HPDE6-E6E7 (cell line): ENCODE measurements around the gene FIZ1.
"Not testable (repeated sequence)": the region's sequence is repeated elsewhere in the genome, so short reads cannot be mapped to it uniquely, and the experiment has no call there.

Experiments
- DNase-seq: peaks from one replicate; pipeline ENCODE4 v3.0.0; 2011; ENCODE audit warnings: missing footprints; ENCODE audit errors: extremely low spot score

The FIZ1 gene

DNA sequence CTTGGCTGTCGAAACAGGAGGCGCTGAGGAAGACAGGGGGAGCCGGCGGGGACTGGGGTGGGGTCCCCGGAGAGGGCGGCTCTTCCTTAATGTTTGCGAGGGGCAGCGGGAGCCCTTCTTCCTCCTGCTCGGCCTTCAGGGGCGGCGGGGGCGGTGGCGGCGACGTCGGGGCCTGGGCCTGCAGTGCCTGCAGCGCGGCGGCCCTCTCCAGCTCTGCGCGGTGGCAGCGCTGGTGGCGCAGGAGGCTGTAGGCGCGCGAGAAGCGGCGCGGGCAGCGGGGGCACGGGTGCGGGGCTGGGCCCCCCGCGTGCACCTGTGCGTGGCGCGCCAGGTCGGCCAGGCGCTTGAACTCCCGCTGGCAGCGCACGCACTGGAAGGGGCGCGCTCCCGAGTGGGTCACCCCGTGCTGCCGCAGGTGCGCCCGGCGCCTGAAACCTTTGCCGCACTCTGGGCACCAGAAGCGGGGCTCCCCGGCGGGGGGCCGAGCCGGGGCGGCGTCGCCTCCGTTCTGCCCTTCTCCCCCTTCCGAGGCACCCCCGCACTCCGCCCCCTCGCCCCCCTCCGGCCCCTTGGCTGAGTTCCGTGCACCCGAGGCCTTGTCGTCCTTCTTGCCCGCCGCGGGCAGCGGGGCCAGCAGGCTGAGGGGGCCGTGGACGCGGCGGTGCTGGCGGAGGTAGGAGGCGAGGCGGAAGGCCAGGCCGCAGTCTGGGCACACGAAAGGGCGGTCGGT, 21.1 kb downstream of the FIZ1 start:
- DNase-seq = no peak

DNA sequence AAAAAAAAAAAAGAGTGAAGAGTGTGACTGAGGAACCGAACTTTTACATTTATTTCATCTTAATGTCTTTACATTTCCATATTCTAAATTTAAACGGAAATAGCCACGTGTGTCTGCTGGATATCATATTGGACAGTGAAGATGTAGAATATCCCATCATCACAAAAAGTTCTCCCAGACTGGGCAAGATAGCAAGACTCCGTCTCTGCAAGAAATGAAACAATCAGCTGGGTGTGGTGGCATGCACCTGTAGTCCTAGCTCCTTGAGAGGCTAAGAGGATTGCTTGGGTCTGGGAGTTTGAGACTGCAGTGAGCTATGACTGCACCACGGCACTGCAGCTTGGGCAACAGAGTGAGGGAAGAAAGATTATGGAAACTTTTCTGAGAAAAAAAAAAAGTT, 22.6 kb downstream of the FIZ1 start:
- no peak for DNase-seq

DNA sequence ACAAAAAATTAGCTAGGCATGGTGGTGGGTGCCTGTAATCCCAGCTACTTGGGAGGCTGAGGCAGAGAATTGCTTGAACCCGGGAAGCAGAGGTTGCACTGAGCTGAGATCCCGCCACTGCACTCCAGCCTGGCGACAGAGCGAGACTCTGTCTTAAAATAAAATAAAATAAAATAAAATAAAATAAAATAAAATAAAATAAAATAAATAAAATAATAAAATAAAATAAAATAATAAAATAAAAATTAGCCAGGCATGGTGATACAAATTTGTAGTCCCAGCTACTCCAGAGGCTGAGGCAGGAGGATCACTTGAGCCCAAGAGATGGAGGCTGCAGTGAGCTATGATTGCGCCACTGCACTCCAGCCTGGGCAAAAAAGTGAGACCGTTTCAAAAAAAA, 25.4 kb downstream of the FIZ1 start:
- DNase-seq = not testable (repeated sequence)

DNA sequence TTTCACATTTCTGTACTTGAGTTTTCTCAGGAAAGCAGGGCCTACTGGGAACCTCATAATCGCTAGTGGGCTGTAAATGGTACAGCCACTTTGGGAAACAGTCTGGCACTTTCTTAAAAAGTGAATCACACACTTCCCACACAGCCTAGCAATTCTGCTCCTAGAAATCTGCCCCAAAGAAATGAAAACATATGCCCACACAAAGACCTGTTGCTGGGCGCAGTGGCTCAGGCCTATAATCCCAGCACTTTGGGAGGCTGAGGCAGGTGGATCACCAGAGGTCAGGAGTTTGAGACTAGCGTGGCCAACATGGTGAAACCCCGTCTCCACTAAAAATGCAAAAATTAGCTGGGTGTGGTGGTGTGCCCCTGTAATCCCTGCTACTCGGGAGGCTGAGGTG, 29.8 kb downstream of the FIZ1 start:
- DNase-seq = not testable (repeated sequence)

DNA sequence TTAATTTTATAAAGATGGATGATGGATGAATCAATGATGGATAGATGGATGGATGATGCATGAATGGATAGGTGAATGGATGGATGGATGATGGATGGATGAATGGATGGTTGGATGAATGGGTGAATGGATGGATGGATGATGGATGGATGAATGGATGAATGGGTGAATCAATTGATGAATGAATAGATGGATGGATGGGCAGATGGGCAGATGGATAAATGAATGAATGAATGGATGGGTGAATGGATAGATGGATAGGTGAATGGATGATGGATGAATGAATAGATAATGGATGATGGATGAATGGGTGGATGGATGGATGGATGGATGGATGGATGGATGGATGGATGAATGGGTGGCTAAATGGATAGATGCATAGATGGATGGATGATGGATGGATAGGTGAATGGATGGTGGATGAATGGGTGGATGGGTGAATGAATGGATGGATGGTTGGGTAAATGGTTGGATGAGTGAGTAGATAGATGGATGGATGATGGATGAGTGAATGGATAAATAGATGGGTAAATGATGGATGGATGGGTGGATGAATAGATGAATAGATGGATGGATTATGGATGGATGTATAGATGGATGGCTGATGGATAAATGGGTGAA, 31.5 kb downstream of the FIZ1 start:
- no peak for DNase-seq

DNA sequence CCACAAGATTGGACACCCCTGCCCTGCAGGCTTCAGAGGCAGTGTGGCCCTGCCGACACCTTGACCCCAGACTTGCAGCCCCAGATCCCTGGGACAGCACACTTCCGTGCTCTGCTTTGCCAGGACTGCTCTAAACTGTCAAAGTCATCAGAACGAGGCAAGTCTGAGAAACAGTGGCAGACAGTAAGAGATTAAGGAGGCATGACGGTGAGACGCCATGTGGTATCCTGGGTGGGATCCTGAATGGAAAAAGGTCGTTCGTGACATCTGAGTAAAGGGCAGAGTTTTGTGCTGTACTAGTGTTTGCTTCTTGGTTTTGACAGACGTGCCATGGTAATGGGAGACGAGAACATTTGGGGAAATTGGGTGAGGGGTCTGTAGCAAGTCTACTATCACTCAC, 32.5 kb downstream of the FIZ1 start:
- DNase-seq = no peak

DNA sequence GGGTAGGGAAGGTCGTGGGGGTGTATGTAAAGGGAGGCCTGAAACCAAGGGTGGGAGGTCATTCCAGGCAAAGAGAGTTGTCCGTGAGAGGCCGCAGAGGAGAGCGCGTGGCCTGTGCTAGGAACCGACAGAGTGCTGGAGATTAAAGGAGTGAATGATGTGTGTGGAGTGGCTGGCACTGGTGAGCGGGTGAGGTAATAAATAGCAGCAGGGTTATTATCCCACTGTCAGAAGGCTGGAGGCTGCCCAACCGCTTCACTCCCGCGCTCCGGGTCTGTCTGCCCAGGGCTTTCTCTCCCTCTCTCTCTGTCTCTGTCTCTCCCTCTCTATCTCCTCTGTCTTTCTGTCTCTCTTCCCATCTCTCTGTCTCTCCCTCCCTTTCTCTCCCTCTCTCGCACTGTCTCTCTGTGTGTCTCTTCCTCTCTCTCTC, 36.0 kb downstream of the FIZ1 start:
- no peak for DNase-seq

DNA sequence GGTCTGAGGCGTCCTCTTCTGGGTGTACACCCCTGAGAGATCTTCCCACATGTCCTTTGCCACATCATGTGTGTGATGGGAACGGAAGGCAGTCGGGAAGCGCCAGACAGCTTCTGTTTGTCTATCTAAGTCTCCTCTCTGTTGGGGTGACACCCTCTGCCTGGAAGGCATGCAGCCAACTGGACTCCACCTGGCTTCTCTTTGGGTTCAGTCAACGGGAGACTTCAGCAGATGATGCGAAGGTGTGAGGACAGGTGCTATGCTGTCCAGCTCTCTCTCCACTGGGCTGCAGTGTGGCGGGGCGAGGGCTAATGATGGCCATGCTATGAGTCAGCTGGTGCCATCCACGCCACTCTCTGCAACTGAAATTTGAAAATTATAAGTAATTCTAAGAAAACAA, 39.6 kb downstream of the FIZ1 start:
- DNase-seq = no peak

DNA sequence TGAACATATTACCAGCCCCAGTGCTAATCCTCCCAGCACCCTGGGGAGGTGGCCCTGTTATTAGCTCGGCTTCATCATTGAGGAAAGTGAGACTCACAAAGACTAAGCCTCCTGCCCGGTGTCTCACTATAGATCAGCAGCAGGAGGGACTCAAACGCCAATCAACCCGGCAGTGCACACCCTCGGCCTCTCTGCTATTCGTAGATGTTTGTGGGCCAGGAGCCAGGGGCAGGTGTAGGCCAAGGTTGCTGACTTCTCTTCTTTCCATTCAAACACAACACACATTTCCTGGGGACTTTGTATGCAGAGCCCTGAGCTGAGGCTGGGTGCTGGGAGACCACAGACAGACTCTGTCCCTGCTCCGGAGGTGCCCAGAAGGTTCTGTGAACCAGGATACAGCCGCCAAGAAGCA, 44.6 kb downstream of the FIZ1 start:
- DNase-seq = no peak

DNA sequence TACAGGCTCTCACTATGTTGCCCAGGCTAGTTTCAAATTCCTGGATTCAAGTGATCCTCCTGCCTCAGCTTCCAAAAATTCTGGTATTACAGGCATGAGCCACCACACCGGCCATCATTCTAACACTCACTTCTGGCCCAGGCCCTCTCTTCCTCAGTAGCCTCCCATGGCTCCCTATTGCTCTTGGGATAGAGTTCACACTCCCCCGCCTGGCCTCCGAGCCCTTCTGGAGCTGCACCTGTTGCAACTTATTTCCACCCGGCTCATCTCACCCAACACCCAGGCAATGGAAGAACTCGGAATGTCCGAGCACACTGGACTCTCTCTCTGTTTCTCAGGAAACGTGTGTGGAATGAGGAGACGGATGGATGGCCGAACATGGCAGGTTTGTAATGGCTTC, 45.0 kb downstream of the FIZ1 start:
- no peak for DNase-seq

DNA sequence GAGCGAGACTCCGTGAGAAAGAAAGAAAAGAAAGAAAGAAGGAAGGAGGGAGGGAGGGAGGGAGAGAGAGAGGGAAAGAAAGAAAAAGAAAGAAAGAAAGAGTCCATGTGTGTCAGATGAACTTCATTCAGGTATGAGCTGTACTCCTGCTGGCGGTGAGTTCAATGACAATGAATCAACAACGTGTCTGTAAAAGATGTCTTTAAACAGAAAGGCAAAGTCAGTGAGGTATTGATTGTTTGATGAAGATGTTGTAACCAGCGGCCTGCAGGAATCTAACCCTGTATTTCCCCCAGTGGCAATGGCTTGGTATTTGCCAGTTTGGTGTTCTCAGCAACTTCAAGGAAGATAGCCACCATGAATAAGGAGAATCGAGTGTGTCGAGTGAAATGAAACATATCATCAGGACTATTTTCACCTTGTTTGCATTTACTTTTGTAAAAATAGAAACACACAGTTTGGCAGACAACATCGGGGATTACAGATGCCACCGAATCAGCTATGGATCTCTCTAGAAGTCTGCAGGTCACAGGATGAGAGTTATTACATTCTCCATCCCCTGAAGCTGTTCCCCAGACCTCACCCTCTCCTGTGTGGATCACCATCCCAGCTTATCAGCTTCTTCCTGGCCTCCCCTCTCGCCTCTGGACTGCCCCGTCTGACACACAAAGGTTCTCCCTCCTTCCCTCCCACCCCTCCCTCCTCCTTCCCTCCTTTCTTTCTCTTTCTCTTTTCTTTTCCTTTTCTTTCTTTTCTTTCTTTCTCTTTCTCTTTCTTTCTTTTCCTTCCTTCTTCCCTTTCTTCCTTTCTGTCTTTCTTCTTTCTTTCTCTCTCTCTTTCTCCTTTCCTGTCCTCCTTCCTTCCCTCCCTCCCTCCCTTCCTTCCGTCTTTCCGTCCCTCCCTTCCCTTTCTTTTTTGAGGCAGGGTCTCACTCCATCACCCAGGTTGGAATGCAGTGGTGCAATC, 45.8 kb downstream of the FIZ1 start:
- no peak for DNase-seq

DNA sequence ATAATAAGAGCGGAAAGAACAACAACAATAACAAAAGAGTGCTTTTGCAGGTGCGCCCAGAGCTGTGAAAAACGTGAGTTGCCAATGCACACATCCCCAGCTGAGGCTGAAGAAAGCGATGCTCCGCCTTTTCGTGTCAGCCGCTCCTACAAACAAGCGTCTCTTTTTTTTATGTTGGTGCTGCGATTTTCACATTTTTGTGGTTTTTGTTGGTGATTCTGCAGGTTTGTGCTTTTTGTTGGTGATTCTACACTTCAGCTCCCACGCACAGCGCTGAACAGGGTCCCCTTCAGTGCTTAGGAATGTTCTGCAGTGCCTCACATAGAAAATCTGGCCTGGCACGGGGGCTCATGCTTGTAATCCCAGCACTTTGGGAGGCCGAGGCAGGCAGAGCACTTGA, 46.7 kb downstream of the FIZ1 start:
- DNase-seq = no peak

DNA sequence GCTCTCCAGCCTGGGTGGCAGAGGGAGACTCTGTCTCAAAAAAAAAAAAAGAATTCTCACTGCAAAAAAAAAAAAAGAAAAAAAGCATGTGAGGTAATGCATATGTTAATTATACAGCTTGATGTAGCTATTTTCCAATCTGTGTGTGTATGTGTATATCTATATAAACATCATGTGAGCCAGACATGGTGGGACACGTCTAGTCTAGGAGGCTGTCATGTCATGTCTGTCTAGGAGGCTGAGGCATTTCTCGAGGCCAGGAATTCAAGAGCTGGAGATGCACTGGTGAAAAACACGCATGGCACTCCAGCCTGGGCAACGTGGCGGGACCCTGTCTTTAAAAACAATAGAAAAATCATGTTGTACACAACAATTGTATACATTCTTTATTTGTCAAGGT, 47.1 kb downstream of the FIZ1 start:
- no peak for DNase-seq

DNA sequence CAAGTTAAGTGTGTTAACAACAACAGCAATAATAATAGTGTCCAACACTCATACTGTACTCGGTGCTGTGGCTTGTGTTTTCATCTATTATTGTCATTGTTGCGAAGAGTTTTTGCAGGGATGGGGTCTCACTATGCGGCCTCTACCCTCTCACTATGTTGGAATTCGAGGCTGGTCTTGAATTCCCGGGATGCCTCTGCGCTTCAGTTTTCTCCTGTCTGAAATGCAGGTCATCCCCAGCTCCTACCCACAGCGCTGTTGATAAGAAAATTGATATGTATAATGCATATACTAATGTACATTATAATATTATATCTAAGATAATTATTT, 49.0 kb downstream of the FIZ1 start:
- DNase-seq = no peak

DNA sequence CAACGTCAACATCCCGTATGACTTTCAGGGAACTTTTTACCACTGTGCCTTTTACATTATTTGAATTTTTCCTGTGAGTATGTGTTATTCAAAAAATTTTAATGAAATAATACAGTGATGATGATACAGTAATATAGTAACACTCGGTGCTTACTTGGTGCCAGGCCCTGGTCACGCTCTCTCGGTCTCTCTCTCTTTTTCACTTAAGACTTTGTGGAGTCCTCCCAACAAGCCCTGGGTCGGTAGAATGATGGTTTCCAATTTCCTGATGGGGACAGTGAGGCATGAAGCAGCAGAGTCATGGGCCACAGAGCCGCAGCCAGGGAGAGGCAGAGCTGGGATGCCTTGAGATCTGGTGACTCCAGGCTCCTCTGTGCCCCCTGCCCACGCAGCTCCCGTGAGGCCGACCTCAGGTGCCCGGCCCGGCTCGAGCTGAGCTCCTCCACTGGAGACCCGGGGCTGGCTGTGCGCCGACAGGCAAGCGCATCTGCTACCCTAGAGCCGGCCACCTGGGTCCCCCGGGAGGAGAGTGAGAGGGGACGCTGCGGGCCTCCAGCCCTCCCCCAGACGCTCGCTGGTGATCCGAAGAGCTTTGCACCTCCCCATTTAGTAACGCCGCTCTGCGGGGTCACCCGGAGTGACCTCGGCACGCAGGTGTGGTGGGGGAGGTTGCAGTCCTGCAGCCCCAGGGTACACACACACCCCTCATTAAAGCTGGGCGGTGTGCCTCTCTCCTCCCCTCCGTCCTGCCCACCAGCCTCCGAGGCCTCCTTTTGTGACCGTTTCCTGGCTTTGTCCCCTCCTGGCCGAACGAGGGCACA, 49.6 kb downstream of the FIZ1 start:
- DNase-seq = peak; percentile 60

DNA sequence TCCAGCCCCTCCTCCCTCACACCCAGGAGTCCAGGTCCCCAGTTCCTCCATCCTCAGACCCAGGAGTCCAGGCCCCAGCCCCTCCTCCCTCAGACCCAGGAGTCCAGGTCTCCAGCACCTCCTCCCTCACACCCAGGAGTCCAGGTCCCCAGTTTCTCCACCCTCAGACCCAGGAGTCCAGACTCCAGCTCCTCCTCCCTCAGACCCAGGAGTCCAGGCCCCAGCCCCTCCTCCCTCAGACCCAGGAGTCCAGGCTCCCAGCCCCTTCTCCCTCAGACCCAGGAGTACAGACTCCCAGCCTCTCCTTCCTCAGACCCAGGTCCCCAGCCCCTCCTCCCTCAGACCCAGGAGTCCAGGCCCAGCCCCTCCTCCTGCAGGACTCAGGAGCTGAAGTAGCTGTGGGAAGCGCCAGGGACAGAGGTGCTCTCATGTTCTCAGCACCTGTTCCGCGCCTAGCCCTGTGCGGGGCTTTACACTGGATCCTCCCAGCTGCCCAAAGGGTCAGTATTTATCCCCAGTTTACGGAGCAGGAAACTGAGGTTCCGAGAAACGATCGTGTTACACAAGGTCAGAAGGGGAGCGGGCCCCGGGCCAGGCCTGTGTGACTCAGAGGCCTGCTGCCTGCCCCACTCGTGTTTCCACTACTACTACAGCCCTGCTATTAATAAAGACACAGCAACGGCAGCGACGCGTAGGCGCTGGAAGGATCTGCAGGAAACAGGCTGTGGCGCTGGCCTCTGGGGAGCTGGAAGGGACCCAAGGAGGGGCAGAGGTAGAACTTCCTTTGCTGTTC, 52.3 kb downstream of the FIZ1 start:
- peak; percentile 38 for DNase-seq

DNA sequence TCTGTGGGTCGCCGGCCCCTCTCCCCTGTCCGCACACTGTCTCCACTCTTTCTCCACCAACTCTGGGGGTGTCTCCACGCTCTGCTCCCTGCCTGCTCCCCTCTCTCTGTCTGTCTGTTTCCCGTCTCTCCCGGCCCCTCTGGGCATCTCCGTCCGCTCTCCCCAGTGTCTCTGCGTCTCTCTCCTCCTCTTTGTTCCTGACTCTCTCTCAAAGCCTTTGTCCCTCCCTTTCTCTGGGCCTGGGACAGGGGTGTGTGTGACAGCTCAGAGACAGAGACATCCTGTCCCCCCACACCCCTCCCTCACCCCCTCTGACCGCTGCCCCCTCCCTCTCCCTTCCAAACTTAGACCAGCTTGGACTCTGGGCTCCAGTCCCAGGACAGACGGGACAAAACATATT, 53.3 kb downstream of the FIZ1 start:
- no peak for DNase-seq

DNA sequence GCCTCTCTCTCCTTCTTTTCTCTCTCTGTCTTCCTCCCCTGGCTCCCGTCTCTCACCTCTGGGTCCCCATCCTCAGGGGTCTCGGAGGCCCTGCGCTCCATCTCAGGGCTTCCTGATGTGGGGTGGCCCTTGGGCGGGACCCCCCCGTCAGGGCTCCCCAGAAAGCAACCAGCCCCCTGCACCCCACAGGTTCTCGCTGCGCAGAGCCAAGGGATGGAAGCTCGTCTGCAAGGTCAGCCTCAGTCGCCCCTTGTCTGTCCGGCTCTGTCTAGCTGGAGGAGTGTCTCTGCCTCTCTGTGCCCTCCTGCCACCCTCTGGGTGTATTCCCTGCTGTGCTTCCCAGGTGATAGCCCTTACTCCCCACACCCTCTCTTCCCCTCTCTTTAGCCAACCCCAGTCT, 53.9 kb downstream of the FIZ1 start, which contains the start of gene SBK3:
Gene SBK3 (minus strand): TSS at position 101 of the 400 bp plus-strand sequence. CDS start 0 bp downstream, at position 101.
- DNase-seq = no peak

DNA sequence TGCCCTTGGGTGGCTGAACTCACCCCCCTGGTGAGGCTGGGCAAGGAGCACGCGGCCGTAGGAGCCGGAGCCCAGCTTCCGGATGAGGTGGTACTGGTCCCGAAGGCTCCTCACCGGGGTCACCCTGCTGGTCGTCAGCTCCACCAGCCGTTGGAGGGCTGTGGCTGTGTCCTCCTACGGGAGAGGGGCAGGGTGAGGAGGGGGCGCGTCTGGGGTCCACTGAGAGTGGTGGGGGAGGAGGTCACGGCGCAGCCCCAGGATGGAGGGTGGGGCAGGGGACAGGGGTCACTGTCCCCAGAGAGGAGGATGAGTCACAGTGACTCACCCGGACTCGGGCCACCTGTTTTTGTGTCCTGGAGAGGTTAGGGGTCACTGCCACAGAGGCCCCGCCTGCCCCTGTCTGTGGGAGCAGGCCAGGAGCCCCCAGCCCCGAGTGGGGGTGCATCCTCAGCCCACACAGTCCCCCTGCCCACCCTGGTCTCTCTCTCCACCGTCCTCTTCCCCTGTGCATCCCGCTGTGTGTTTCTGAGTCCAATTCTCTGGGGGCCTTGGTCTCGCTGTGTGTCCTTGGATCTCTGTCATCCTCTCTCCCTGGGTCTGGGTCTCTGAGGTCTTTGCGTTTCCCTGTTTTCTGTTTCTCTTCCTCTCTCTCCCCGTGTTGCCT, 54.4 kb downstream of the FIZ1 start:
- DNase-seq = no peak

DNA sequence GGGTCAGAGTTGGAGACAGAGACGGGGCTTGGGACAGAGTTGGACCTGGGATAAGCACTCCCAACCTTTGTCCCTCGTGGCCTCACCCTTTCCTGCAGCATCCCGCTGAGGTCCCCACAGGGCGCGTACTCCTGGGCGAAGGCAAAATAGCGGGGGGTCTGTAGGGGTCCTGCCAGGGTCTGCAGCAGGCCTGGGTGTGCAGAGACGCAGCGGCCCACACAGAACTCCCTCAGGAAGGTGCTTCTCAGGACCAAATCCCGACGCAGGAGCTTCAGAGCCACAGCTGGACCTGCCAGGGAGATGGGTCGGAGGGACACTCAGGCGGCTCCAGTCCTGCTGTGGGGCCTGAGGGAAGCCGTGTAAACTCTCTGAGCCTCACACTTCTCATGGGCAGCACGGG, 55.3 kb downstream of the FIZ1 start:
- no peak for DNase-seq
